Right renal cortex interstitium (tissue), 3 donors: Measurements from ENCODE around the gene LIPK. TPM values are rescaled to one million over a fixed set of nuclear protein-coding genes. Genes with fewer than 3 reads are reported as not detected.
"Not testable (repeated sequence)": the region's sequence is repeated elsewhere in the genome, so short reads cannot be mapped to it uniquely, and the experiment has no call there.

Experiments
- DNase-seq, 3 donors: peaks; one replicate each; pipeline ENCODE4 v3.0.0-alpha.2; 2013; ENCODE audit warnings: low read depth in 3 of 3, low spot score in 2 of 3
- polyA plus RNA-seq, 3 donors: library from polyadenylated mRNA; unstranded; fragments of 120-200 nt; gene quantifications; one replicate each; pipeline ENCODE4 v1.2.1, GENCODE V29; 2013; ENCODE audit not compliant: insufficient read length in 3 of 3

Gene LIPK, protein sequence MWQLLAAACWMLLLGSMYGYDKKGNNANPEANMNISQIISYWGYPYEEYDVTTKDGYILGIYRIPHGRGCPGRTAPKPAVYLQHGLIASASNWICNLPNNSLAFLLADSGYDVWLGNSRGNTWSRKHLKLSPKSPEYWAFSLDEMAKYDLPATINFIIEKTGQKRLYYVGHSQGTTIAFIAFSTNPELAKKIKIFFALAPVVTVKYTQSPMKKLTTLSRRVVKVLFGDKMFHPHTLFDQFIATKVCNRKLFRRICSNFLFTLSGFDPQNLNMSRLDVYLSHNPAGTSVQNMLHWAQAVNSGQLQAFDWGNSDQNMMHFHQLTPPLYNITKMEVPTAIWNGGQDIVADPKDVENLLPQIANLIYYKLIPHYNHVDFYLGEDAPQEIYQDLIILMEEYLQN
- polyA plus RNA-seq = not detected

DNA sequence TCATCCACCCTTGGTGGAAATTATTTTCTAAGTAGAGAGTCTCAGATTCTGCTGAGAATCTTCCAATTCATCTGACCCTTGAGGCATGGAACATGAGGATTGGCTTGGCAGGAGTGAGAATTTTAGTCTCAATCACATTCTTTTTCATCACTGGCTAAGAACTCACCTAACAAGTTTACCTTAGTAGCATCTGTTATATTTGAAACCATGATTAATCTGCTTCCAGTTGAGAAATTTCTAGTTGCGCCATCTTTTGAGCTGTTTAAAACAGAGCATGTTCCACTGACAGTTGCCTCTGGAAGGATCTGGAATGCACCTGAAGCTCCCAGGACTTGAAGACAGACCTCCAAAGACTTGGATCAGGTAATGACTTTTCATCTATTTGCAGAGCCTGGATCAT is at the start of gene LIPK:
LIPK (plus strand) TSS at position 292 of the 400 bp plus-strand sequence. CDS start 18,295 bp downstream, outside the sequence.
- no peak for DNase-seq

DNA sequence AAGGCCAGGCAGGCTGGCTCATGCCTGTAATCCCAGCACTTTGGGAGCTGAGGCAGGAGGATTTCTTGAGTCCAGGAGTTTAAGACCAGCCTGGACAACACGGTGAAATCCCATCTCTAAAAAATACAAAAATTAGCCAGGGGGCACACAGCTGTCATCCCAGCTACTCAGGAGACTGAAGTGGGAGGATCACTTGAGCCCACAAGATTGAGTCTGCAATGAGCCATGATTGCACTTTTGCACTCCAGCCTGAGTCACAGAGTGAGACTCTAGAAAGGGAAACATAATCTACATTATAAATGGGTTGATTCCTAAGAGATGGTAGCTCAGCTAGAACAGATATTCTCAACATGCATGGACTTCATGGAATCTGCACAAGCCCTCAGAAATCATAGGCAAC is 48.1 kb upstream of the LIPK start:
- DNase-seq = no peak

DNA sequence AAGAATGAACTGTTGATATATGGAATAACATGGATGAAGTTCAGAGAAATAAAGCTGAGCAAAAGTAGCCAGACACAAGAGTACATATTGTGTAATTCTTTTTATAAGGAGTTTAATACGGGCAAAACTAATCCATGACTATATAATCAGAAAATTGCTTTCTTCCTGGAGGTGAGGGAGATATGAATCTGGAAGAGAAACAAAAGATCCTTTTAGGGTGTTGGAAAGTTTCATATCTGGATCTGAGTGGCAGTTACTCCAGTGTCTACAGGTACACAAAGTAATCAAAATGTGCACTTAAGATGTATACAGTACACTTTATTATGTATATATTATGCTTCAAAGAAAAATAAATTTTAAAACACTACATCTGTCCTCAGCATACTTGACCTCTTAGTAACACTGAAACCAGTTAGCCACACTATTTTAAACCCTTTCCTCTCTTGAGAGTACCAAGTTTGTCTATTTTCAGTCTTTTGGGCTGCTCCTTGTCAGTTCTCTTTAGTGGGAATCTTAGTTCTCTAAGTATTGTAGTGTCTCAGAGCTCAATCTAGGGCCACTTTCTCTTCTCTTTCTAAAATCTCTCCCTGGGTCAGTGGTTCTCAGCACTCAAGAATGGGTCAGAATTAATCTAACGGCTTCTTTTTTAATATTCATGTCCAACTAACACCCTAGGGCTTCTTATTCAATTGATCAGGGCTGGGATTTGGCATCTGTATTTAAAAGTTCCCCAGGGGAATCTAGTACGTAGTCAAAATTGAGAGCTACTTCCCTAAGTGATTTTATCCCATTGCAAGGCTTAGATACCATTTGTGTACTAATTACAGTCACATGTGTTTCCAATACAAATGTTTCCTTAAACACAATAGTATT is 46.1 kb upstream of the LIPK start:
- no peak for DNase-seq

DNA sequence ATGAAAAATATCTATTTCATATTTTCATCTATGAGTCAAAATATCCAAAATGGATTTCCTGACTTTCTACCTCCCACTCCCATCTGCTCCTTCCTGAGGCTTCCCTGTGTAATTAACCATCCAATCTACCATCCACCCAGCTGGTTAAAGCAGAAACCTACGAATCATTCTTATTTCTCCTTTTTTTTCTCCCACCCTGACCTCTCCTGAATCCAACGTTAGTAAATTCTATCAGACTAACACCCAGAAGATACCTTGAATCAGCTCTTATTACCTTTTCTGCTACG is 45.5 kb upstream of the LIPK start:
- DNase-seq = no peak

DNA sequence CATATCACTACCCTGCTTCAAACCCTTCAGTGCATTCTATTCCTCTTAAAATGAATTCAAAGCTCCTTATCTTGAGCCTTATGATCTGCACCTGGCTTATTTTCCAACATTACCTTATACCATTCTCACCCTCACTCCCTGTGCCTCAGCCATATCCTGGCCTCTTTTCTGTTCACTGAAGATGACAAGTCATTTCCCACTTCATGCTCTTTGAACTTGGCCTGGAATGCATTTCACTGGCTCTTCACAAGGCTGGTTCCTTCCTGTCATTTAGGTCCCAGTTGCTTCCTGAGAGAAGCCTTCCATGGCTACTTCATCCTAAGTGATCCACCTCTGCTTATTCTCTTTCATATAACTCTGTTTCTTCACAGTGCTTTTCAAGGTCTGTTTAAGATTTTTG is 45.0 kb upstream of the LIPK start:
- DNase-seq = no peak

DNA sequence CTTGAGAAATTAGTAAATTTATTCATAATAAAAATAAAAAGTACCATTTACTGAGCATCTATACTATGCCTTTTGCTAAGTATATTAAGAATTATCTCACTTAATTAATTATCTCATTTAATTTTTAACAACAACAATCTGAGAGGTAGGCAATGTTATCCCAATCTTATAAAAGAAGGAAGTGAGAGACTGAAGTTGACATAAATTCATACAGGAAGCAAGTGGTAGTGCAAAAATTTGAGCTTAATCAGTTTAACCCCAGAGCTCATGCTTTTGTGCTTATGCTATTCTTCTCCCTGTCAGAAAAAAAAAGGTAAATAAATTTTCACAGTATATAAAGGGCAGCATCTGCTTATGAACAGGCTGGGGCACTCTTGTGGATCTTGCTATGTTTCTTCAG is 44.5 kb upstream of the LIPK start:
- DNase-seq = no peak

DNA sequence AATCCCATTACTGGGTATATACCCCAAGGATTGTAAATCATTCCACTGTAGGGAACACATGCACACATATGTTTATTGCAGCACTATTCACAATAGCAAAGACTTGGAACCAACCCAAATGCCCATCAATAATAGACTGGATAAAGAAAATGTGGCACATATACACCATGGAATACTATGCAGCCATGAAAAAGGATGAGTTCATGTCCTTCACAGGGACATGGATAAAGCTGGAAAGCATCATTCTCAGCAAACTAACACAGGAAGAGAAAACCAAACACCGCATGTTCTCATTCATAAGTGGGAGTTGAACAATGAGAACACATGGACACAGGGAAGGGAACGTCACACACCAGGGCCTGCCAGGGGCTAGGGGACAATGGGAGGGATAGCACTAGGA is 42.9 kb upstream of the LIPK start:
- DNase-seq = not testable (repeated sequence)

DNA sequence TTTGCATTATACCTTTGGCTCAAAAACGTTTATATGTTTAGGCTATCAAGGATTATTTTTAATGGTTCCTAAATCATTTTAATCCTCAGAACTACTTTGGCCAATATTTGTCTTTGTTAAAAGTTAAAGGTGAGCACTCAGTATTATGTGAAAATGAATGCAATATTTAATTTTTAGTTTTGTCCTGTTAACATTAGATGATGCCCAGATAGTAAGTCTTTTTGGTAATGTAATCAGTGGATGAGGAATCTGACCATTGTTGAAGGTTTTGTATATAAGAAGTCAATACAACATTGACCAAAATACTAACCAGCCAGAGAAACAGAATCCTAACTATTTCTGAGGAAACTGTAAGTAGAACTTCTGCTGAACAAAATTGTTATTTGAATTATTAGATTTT is 41.9 kb upstream of the LIPK start, which contains the start of gene LIPF:
LIPF (plus strand) TSS at position 301 of the 400 bp plus-strand sequence. CDS start 2,856 bp downstream, outside the sequence.
- DNase-seq = no peak

DNA sequence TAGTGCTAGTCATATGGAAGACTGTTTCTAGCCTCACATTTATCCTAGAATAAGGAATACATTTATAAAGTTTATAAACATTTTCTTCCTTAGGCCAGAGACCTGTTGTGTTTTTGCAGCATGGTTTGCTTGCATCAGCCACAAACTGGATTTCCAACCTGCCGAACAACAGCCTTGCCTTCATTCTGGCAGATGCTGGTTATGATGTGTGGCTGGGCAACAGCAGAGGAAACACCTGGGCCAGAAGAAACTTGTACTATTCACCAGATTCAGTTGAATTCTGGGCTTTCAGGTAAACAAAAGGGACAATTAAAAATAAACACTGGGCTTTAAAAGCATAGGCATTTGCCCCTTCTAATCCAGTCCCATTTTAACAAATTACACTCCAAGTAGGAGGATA is 37.6 kb upstream of the LIPK start:
- DNase-seq = no peak

DNA sequence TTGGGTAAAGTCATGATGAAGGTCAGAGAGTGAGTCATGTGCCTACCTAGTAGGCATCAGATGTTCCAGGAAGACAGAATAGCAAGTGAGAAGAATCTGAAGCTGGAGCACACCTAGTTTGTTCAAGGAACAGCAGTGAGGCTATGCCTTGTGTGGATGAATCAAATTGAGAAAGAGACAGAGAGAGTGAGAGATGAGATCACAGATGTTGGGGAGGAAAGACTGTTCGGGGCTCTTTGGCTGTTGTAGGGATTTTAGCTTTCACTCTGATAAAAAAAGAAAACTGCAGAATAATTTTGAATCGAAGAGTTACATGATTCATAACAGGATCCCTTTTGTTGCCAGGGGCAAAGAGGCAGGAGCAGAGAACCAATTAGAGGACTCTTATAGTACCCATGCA is 35.6 kb upstream of the LIPK start:
- no peak for DNase-seq

DNA sequence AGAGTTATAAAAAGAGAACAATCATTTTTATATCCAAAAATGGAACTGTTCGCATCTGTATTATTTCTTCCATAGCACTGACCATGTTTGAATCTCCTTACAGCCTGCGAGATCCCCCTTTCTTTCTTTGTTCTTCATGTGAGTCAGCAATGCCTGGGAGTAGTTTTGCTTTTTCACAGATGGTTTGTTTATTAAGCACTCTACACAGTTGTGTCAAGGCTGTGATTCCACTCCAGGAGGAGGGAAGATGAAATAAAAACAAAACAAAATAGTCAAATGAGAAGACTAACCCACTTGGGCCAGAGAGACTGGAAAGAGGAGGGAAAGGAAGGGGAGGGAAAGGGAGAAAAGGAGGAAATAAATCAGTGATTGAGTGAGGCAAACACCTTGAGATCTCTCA is 34.0 kb upstream of the LIPK start:
- no peak for DNase-seq

DNA sequence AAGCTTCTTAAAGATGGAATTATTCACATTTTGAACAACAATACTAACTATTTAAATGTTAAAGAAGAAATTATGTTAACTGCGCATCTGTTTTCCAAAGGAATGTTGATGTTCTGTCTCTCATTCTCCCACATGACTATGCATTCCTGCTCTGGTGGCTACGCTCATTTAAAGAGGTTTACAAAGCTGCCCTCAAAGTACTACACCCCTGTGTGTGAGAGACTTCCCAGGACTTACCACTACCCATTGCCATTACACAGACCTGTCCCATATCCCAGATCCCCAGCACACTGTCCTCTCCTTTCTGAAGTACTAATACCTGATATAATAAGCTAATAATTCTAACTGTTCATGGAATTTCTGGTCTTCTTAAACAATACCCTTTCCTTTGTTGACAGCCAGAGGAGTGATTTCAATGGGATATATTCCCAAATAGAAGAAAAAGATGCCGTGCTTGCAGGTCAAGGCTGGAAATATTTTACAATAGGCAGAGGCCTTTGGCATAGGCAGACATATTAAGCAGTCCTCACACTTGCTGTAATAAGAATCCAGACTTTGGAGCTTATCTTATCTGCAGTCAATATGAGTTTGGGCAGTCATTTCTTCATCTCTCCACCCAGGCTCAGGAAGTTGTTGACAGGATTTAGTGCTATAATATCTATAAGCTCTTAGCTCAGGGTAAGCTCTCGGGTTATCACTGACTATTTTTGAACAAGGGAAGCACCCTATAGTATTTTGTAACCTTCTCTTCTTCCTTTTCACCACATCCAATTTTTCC is 29.6 kb upstream of the LIPK start:
- no peak for DNase-seq

DNA sequence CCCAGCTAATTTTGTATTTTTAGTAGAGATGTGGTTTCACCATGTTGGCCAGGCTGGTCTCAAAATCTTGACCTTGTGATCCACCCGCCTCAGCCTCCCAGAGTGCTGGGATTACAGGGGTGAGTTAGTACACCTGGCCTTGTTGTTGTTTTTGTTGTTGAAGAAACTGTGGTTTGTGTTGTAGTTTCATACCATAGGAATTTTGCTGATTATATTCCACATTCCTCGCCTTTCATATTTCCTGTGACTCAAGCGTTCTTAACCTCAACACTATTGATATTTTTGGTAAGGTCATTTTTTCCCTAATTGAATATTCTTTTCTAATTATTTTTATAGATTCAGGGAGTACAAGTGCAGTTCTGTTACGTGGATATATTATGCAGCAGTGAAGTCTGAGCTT is 25.1 kb upstream of the LIPK start:
- no peak for DNase-seq

DNA sequence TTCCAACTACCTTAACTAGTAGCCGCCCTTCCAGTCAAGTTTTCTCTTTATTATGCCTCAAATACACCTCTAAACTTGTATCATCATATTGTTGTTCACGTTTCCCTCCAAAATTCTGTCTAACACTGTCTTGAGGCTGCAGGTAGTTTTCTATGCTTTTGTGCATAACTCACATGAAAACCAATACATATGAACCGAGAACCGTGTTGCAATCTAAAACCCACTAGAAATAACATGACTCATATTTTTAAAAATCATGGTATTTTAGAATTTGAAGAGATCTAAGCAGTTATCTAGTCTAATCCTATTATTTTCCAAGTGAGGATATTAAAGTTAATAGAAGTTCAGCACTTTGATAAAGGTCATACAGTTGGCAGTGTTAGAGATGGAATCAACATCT is 23.6 kb upstream of the LIPK start:
- DNase-seq = no peak

DNA sequence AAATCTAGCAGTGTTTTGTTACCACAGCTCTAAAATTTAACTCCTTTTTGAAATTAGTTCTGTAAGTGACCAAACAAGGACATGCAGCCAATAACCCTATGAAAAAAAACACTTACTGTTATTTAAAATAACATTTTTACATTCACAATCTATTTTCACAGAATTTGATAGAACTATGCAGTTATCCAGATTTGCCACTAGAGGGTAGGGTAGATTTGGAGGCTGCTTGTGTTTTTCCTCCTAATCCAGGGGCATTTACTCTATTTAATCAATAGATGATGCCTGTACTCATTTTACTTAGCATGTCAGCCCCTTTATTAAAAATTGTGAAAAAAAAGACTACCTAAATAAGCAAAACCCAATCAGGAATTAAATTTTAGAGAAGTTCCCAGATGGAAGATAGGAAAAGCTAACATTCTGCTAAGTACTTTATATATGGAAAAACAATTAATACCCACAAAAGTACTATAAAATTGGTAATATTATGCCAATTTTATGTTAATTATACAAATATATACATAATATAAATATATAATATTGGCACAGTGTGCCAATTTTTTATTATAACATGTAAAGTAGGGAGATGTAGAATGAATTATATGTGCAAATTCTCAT is 18.1 kb upstream of the LIPK start:
- DNase-seq = no peak

DNA sequence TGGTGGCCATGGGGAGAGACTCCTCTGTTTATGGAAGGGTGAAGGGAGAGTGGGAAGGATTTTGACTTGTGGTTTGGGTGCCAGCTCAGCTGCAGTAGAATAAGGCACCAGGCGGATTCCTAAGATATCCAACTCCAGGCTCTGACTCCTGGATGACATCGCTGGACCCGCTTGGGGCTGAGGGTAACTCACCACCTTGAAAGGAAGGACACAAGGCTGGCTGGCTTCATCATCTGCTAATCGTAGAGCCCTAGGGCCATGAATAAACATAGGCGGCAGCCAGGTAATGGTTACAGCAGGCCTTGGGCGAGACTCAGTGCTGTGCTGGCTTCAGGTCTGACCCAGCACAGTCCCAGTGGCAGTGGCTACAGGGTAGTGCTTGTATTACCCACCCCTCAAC is 16.7 kb upstream of the LIPK start:
- DNase-seq = no peak

DNA sequence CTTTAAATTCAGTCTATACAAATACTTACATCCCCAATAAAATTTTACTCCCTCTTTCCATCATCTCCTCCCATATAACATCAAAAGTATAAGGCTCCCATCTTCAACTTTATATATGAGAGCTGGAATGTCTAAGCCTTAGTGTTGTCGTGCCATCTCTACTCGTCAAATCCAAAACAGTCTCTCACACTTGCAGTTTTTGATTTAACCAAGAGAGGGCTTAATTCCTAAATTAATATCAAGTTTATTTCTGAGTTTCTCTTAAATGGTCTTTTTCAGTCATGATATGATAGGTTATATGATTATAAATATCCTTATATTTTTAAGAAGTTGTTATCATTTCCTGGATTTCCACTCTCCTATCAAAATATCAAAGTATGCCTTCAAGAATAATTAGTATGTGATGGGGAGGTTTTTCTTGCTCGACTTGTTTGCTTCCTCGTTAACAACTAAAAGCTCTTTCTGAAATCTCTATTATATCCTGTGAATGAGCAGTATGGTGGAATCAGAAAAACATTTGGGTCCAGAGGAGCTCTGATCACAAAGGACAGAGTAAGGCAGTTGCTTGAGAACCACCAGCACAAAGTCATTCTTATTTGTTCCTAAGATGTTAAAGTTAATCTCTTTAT is 12.5 kb upstream of the LIPK start:
- DNase-seq = no peak

DNA sequence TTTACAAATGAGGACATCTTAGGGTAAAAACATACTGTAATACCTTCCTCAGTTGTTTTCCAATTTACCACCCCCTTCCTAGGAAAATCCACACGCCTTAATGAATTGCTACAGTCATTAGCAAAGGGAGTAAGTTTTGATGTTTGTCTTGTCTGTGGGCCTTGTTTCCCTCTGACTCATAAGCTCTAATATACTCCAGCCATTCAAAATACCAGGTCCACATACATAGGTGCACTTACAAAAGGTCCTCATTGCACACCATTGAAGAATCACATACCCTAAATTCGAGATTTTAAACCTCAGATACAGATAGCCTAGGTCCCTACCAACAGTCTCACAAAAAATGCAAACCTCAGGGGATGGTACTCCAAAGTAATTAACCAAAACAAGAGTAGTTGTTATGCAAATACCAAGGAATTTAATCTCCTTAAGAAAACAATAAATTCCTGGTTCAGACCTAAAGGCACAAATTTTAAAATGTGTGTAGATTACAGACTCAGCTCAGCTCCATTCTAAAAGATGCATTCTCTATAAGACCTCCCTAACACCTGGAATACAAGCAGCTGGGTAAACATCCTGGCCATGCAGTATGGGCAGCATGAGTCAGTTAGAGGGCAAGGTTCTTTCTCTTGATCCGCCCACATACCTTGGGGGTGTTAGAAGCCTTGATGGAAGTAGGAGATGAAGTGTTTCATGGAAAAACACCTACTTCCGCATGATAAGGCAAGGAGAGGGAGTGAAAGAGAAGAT is 3.0 kb upstream of the LIPK start:
- peak in 1 of 3 donors; percentile 6 for DNase-seq

DNA sequence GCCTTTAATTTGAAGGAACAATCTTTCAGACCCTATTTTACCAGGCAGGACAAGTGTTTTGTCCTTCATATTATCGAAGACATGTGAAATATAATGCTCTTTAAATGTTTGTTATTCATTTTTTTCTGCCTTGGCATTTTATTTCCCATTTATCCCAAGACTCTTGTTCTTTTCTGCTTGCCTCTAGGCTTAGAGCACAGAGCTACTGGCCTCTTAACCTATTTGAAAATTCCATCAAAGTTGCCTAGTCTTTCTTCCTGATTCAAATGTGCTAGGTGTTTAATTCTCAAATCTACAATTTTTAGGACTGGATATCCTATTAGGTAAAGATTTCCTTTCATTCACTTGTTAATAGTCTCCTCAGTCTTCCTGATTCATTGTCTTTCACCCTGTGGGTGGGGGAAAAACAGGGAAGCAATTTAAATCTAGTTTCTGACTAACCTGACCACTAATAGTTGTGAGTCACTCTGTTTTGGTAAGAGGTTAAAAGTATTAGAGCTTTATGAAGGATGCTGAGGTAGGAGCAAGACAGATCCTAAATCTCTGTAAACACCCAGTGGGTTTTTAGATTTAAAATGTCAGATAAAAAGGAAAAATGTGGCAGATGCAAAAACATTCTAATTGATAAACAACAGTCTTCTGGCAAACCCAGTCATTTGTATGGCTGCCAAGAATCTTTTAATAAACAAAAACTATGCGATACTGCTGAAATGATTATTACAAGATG is 1.5 kb downstream of the LIPK start:
- no peak for DNase-seq
